ENCODE results near the gene FBXO41.

Gene FBXO41

GRCh38 chr2:73307720-73308119 is 23.4 kb upstream of the FBXO41 start:
- no peaks in the 10 kb centered on the region for H3K9me2 ChIP-seq (replicated peaks; ENCODE audit: control insufficient read depth, low read length)
- no peaks in the 10 kb centered on the region for H3K36me3 ChIP-seq (ENCODE audit: control insufficient read depth, low read length)
- H3K4me2 ChIP-seq (ENCODE audit: low read length), result no peak overlapping the region
- TF ChIP-seq, protein P1, sequence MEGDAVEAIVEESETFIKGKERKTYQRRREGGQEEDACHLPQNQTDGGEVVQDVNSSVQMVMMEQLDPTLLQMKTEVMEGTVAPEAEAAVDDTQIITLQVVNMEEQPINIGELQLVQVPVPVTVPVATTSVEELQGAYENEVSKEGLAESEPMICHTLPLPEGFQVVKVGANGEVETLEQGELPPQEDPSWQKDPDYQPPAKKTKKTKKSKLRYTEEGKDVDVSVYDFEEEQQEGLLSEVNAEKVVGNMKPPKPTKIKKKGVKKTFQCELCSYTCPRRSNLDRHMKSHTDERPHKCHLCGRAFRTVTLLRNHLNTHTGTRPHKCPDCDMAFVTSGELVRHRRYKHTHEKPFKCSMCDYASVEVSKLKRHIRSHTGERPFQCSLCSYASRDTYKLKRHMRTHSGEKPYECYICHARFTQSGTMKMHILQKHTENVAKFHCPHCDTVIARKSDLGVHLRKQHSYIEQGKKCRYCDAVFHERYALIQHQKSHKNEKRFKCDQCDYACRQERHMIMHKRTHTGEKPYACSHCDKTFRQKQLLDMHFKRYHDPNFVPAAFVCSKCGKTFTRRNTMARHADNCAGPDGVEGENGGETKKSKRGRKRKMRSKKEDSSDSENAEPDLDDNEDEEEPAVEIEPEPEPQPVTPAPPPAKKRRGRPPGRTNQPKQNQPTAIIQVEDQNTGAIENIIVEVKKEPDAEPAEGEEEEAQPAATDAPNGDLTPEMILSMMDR (IDR thresholded peaks at IDR 0.05; ENCODE audit: low read depth, low read length, poor library complexity, severe bottlenecking), result no peak
- TF ChIP-seq EZH2phosphoT487 (IDR thresholded peaks at IDR 0.05; ENCODE audit: borderline replicate concordance, low read length), result no peak
- H3K79me2 ChIP-seq (ENCODE audit: control insufficient read depth, low read length), result no peaks in the 10 kb centered on the region
- H3F3A ChIP-seq (ENCODE audit: control insufficient read depth, insufficient read depth), result no peaks in the 10 kb centered on the region
- no peaks in the 10 kb centered on the region for H3K9me3 ChIP-seq (ENCODE audit: control insufficient read depth, insufficient read depth, low read length)
- H4K20me1 ChIP-seq (ENCODE audit: control insufficient read depth, insufficient read depth, low read depth, low read length), result no peaks in the 10 kb centered on the region
- no peak overlapping the region for H3K4me3 ChIP-seq (ENCODE audit: low read length)
- H3K4me1 ChIP-seq (ENCODE audit: control insufficient read depth, low read length), result no peaks in the 10 kb centered on the region
- peaks cover 18% of the 10 kb centered on the region for H3K27me3 ChIP-seq (ENCODE audit: control insufficient read depth, low read length)
- no peak overlapping the region for H3K27ac ChIP-seq (ENCODE audit: low read depth, low read length)

DNA sequence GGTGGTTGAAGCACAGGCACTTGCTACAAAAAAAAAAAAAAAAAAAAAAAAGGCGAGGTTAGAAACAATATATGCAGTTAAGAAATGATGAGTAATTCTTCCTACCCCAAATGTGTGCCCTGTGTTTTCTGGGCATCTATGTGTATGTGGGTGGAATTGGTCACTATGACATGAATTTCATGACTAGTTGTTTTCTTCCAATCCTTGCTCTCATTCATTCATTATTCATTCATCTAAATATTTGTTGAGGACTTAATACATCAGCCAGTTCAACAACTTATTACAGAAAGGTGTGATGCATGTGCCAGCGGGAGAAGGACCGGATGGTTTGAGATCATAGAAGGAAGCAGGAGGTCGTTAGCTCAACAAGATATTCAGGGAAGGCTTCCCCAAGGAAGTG is 17.4 kb upstream of the FBXO41 start:
- TF ChIP-seq, protein P1 (IDR thresholded peaks at IDR 0.05; ENCODE audit: low read depth, low read length, poor library complexity, severe bottlenecking), result no peak
- no peak for TF ChIP-seq EZH2phosphoT487 (IDR thresholded peaks at IDR 0.05; ENCODE audit: borderline replicate concordance, low read length)
- no peaks in the 10 kb centered on the region for H3K4me1 ChIP-seq (ENCODE audit: control insufficient read depth, low read length)
- no peaks in the 10 kb centered on the region for H3K79me2 ChIP-seq (ENCODE audit: control insufficient read depth, low read length)
- H3K4me2 ChIP-seq (ENCODE audit: low read length), result no peak overlapping the region
- no peaks in the 10 kb centered on the region for H3K9me2 ChIP-seq (replicated peaks; ENCODE audit: control insufficient read depth, low read length)
- H3K4me3 ChIP-seq (ENCODE audit: low read length), result no peak overlapping the region
- H3K9me3 ChIP-seq (ENCODE audit: control insufficient read depth, insufficient read depth, low read length), result no peaks in the 10 kb centered on the region
- no peak overlapping the region for H3K27ac ChIP-seq (ENCODE audit: low read depth, low read length)
- no peaks in the 10 kb centered on the region for H4K20me1 ChIP-seq (ENCODE audit: control insufficient read depth, insufficient read depth, low read depth, low read length)
- no peaks in the 10 kb centered on the region for H3K36me3 ChIP-seq (ENCODE audit: control insufficient read depth, low read length)
- peaks cover 34% of the 10 kb centered on the region for H3K27me3 ChIP-seq (ENCODE audit: control insufficient read depth, low read length)
- H3F3A ChIP-seq (ENCODE audit: control insufficient read depth, insufficient read depth), result no peaks in the 10 kb centered on the region

- Histone ChIP-seq H3K27me3 (ENCODE audit: control insufficient read depth, low read length) (peaks cover 38% of the 10 kb centered on the region), H3K4me3 (ENCODE audit: low read length) (no peak overlapping the region), H3F3A (ENCODE audit: control insufficient read depth, insufficient read depth) (no peaks in the 10 kb centered on the region), H3K9me3 (ENCODE audit: control insufficient read depth, insufficient read depth, low read length) (no peaks in the 10 kb centered on the region), H3K36me3 (ENCODE audit: control insufficient read depth, low read length) (no peaks in the 10 kb centered on the region), H3K4me2 (ENCODE audit: low read length) (no peak overlapping the region), H3K79me2 (ENCODE audit: control insufficient read depth, low read length) (no peaks in the 10 kb centered on the region), H3K27ac (ENCODE audit: low read depth, low read length) (no peak overlapping the region), H3K9me2 (replicated peaks; ENCODE audit: control insufficient read depth, low read length) (no peaks in the 10 kb centered on the region), H3K4me1 (ENCODE audit: control insufficient read depth, low read length) (no peaks in the 10 kb centered on the region), H4K20me1 (ENCODE audit: control insufficient read depth, insufficient read depth, low read depth, low read length) (no peaks in the 10 kb centered on the region)
- TF ChIP-seq EZH2phosphoT487 (IDR thresholded peaks at IDR 0.05; ENCODE audit: borderline replicate concordance, low read length), result no peak
- TF ChIP-seq, protein P1 (IDR thresholded peaks at IDR 0.05; ENCODE audit: low read depth, low read length, poor library complexity, severe bottlenecking), result no peak
Measured at GRCh38 chr2:73300926-73301325, 16.6 kb upstream of the FBXO41 start.
